T-helper 17 cell (primary cell): ENCODE results near the gene THOC1. TPM values are rescaled to one million over a fixed set of nuclear protein-coding genes. Genes with fewer than 3 reads are reported as not detected.
"Not testable (repeated sequence)": the region's sequence is repeated elsewhere in the genome, so short reads cannot be mapped to it uniquely, and the experiment has no call there.

ENCODE experiments used
- ATAC-seq: fragments of 150-1000 bp; cut with Tn5 transposase; 2 replicates; pipeline ENCODE4 v1.10.0; 2021; ENCODE audit warnings: mild to moderate bottlenecking, moderate library complexity
- DNase-seq, 3 donors: peaks; one replicate each; pipeline versions ENCODE4 v3.0.0 to v3.0.0-alpha.2; 2020 to 2021
- H3K9me3 ChIP-seq: one replicate; pipeline ENCODE4 v1.7.0; 2013; ENCODE audit warnings: low read length, mild to moderate bottlenecking; ENCODE audit not compliant: control insufficient read depth, poor library complexity, severe bottlenecking
- H3K27ac Mint-ChIP-seq: one replicate; pipeline ENCODE4 v1.8.0; 2022; ENCODE audit warnings: mild to moderate bottlenecking, moderate library complexity, mixed read lengths
- H3K27me3 Mint-ChIP-seq: one replicate; pipeline ENCODE4 v1.8.0; 2022; ENCODE audit warnings: mixed read lengths
- H3K36me3 Mint-ChIP-seq: one replicate; pipeline ENCODE4 v1.8.0; 2022; ENCODE audit warnings: low read depth, mixed read lengths
- H3K4me1 Mint-ChIP-seq: one replicate; pipeline ENCODE4 v1.8.0; 2022; ENCODE audit warnings: mild to moderate bottlenecking, mixed read lengths
- H3K4me3 Mint-ChIP-seq: one replicate; pipeline ENCODE4 v1.8.0; 2022; ENCODE audit warnings: mild to moderate bottlenecking, moderate library complexity, mixed read lengths
- total RNA-seq, 4 donors: library from RNA in 2 of 4; stranded (reverse) in 2 of 4; gene quantifications; one replicate each; pipeline ENCODE4 v1.2.3 and lab custom pipeline; 2022 to 2026

Gene THOC1, protein sequence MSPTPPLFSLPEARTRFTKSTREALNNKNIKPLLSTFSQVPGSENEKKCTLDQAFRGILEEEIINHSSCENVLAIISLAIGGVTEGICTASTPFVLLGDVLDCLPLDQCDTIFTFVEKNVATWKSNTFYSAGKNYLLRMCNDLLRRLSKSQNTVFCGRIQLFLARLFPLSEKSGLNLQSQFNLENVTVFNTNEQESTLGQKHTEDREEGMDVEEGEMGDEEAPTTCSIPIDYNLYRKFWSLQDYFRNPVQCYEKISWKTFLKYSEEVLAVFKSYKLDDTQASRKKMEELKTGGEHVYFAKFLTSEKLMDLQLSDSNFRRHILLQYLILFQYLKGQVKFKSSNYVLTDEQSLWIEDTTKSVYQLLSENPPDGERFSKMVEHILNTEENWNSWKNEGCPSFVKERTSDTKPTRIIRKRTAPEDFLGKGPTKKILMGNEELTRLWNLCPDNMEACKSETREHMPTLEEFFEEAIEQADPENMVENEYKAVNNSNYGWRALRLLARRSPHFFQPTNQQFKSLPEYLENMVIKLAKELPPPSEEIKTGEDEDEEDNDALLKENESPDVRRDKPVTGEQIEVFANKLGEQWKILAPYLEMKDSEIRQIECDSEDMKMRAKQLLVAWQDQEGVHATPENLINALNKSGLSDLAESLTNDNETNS
- total RNA-seq = 10 to 100 TPM; 83.7 to 90.4 TPM
- total RNA-seq (lab: John Stamatoyannopoulos, UW) = 70.7 to 89.3 reads per million in 2 donors

DNA sequence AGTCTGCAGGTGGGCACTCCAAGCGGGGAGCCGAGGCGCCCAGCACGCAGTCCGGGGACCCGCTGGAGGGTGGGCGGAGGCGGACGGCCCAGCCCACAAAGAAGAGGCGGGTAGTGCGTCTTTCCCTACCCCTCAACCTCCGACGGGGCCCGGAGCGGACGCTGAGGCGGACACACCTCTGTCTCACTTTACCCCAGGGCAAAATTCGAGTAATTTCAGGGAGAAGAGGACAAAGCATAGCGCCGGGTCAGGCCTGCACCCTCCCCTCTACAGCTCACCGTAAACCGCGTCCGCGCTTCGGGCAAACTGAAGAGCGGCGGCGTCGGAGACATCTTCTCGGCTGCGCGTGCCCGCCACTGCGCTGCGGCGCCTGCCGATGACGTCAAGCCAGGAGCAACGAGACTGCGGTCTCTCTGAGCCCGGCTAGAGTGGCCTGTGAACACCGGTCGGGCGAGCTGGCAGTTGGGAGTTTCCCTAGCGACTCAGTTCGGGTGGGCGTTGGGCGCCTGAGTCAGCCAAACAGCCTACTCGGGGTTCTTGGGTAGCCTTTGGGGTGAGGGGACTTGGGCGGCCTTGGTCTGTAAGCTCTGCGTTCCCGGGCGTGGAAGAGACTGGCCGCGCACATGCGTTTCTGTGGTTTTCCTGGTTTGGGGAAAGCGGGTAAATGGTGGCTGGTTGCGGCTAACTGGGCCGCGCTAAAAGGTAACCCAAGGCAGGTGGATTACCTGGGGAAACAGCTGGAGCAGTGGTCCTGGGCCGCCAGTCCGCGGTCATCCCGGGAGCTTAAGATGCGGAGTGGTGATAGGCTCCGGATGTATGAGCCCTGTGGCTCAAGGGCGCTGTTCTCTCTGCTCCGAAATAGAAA lies at the start of gene THOC1:
TSS of gene THOC1 (minus strand) at position 360 of the 865 bp plus-strand sequence. CDS start at position 332, 28 bp downstream.
- Mint-ChIP-seq H3K4me3 (peak within 1 kb of the TSS; percentile 99), H3K27me3 (no peaks in the 10 kb centered on the region), H3K27ac (peak within 1 kb of the TSS; percentile 100), H3K36me3 (peaks cover 9% of the 10 kb centered on the region), H3K4me1 (peaks cover 35% of the 10 kb centered on the region)
- H3K9me3 ChIP-seq = no peaks in the 10 kb centered on the region
- DNase-seq (peak; percentile 83 to 92 (median 83)), ATAC-seq (peak; percentile 94)

DNA sequence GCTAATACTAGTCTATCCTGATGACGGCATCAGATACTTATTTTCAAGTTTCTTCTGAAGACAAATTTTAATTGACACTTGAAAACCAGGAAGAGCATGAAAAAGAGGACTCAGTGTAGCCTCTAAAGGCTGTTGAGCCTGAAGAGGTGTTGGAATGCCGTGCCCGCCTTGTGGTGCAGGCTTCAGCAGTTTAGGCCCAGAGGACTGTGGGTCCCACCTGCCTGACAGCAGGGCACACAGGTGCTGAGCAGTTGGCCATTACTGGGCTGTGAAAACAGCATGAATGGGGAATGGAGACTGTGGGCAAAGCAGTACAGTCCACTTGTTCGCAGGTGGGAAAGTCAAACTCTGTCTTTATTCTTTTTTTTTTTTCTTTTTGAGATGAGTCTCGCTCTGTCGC lies 49.8 kb upstream of the THOC1 start:
- Mint-ChIP-seq H3K36me3 (no peaks in the 10 kb centered on the region), H3K27me3 (peaks cover 29% of the 10 kb centered on the region), H3K27ac (no peak overlapping the region), H3K4me3 (no peak overlapping the region), H3K4me1 (peaks cover 1% of the 10 kb centered on the region)
- no peak for ATAC-seq
- H3K9me3 ChIP-seq = no peaks in the 10 kb centered on the region
- no peak for DNase-seq

DNA sequence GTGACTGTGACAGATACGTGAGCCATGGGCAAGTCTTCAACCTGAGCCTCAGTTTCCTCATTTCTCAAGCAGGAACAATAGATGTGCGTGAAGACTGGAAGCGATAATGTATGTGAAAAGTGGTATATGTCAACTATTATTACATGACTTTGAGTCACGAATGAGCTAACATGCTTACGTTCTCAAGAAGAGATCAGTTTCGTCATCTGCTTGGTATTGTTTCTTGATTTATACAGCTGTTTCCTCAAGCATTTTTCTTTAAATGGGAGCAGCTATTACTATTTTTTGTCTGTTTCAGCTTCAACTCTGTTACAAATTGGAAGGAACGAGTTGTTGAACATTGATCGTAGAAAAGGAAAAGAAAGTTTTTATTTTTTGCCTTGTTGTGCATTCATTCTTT lies 48.5 kb upstream of the THOC1 start:
- H3K9me3 ChIP-seq = no peaks in the 10 kb centered on the region
- Mint-ChIP-seq H3K27me3 (peaks cover 20% of the 10 kb centered on the region), H3K36me3 (no peaks in the 10 kb centered on the region), H3K27ac (no peak overlapping the region), H3K4me3 (no peak overlapping the region), H3K4me1 (no peaks in the 10 kb centered on the region)
- ATAC-seq (no peak), DNase-seq (no peak)

DNA sequence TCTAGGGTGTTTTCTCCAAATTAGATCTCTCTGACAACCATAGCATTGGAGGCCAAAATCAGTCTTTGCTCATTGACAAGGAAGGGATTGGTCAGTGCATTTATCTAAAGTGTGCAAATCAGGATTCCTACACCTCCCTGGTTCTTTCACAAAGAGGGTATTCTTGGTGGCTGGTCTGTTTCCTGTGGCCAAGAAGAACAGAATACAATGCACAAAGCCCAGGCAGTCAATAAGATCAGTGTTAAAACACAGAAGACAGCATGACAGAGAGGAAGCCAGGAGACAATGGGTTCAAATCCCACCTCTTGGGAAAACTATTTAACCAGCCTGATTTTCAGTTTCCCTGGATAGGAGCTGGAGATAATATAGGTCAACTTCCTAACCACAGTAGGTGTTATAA lies 46.1 kb upstream of the THOC1 start:
- H3K27me3 Mint-ChIP-seq = peaks cover 19% of the 10 kb centered on the region
- DNase-seq = no peak

DNA sequence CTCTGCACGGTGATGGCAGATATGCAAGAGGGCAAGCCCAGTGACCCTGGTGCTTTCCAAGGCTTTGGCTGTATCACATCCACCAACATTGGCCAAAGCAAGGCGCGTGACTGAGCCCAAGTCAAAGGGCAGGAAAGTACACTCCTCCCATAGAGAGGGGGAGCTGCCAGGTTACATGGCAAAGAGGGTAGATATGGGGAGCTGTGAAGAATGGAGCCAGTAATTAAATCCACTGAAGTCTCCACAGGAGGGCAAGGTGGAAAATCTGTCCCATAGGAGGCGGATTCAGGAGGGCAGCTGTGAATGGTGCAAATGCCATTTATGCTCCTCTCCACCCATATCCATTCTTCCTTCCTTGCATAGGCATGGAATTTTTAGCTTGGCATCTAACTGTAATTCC lies 44.6 kb upstream of the THOC1 start:
- DNase-seq (no peak), ATAC-seq (no peak)
- peaks cover 33% of the 10 kb centered on the region for H3K27me3 Mint-ChIP-seq
- H3K27ac Mint-ChIP-seq = no peak overlapping the region
- no peaks in the 10 kb centered on the region for H3K9me3 ChIP-seq
- no peaks in the 10 kb centered on the region for H3K36me3 Mint-ChIP-seq
- H3K4me1 Mint-ChIP-seq = no peaks in the 10 kb centered on the region
- no peak overlapping the region for H3K4me3 Mint-ChIP-seq

More for the DNA sequence above, 46.1 kb upstream of the THOC1 start:
- H3K27ac Mint-ChIP-seq = no peak overlapping the region
- no peak for ATAC-seq
- H3K36me3 Mint-ChIP-seq = no peaks in the 10 kb centered on the region
- no peaks in the 10 kb centered on the region for H3K9me3 ChIP-seq
- H3K4me1 Mint-ChIP-seq = no peaks in the 10 kb centered on the region
- no peak overlapping the region for H3K4me3 Mint-ChIP-seq

DNA sequence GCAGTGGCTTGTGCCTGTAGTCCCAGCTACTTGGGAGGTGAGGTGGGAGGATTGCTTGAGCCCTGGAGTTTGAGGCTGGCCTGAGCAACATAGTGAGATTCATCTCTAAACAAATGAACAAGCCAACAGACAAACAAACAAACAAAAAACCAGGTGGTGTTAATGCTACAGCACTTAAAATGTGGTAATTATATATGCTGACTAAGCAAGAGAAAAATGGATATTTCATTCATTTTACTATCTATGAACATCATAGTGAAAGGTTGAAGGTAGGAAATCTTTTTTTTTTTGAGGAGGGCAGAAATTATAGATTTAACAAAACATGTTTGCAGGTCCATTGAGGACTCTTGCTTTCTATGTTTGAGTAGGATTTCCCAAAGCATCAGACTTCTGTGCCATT lies 42.2 kb upstream of the THOC1 start:
- H3K4me3 Mint-ChIP-seq = no peak overlapping the region
- no peak overlapping the region for H3K27ac Mint-ChIP-seq
- ATAC-seq (no peak), DNase-seq (no peak)
- H3K27me3 Mint-ChIP-seq = peaks cover 42% of the 10 kb centered on the region
- no peaks in the 10 kb centered on the region for H3K36me3 Mint-ChIP-seq
- no peaks in the 10 kb centered on the region for H3K9me3 ChIP-seq
- no peaks in the 10 kb centered on the region for H3K4me1 Mint-ChIP-seq

DNA sequence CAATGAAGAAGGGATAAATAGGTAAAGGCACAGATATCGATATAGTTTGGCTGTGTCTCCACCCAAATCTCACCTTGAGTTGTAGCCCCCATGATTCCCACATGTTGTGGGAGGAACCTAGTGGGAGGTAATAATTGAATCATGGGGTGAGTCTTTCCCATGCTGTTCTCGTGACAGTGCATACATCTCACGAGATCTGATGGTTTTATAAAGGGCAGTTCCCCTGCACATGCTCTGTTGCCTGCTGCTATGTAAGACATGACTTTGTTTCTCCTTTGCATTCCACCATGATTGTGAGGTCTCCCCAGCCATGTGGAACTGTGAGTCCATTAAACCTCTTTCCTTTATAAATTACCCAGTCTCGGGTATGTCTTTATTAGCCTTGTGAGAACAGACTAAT lies 40.2 kb upstream of the THOC1 start:
- H3K27ac Mint-ChIP-seq, H3K36me3 Mint-ChIP-seq, H3K4me1 Mint-ChIP-seq, ATAC-seq, H3K4me3 Mint-ChIP-seq, DNase-seq, H3K9me3 ChIP-seq: not testable (repeated sequence)
- peaks cover 51% of the 10 kb centered on the region for H3K27me3 Mint-ChIP-seq

DNA sequence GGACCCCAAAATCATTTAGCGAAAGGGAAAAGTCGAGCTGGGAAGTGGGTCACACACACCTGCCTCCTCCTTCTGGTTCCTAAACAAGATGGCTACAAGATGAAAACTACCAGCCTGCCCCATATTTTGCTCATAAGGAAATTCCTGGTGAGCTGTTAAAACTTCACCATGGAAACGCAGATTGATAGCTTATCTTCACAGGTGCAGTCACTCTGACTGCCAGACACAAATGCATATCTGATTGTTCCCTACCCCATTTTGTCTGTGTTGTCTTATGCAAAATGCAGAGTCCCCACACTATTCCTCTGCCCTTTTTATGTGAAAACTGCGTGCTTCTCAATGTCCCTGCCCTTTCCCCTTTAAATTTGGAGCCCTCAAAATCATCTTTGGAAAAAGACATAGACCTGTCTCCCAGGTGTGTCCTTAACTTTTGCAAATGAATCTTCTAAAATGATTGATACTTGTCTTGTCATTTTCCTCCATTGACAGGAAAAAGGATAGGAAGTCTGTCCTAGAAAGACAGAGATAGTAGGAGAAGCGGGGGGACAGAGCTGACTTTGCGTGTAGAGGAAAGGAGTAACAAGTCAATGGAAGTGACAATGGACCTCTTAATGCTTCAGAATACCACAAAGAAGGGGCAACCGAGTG lies 38.9 kb upstream of the THOC1 start:
- no peaks in the 10 kb centered on the region for H3K4me1 Mint-ChIP-seq
- no peak overlapping the region for H3K27ac Mint-ChIP-seq
- no peaks in the 10 kb centered on the region for H3K36me3 Mint-ChIP-seq
- no peak overlapping the region for H3K4me3 Mint-ChIP-seq
- no peaks in the 10 kb centered on the region for H3K9me3 ChIP-seq
- DNase-seq (no peak), ATAC-seq (no peak)
- H3K27me3 Mint-ChIP-seq = peaks cover 51% of the 10 kb centered on the region

DNA sequence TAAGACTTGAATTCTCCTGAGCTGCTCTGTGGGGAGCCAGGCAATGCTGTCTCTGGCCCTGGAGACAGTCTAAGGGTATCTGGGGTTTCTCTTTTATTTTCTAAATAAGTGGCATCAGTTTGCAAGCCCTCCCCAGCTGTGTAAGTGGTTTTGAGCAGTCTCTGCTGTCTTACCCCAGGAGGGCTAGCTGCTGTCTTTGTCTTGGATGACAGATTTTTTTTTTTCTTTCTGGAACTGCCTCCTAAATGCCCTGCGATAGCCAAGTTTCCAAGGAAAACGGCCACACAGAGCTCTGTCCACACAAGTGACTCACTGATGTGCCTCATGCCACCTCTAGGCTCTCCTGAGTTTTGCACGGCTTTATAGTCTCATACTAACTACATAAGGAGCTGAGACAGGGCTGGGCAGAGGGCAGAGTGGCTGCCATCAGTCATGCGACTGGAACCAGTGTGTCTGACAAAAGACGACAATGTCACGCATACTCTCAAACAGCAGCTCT lies 37.2 kb upstream of the THOC1 start:
- H3K9me3 ChIP-seq = no peaks in the 10 kb centered on the region
- Mint-ChIP-seq H3K4me1 (no peaks in the 10 kb centered on the region), H3K27me3 (peaks cover 43% of the 10 kb centered on the region), H3K27ac (no peak overlapping the region), H3K4me3 (no peak overlapping the region), H3K36me3 (no peaks in the 10 kb centered on the region)
- ATAC-seq = no peak
- no peak for DNase-seq

DNA sequence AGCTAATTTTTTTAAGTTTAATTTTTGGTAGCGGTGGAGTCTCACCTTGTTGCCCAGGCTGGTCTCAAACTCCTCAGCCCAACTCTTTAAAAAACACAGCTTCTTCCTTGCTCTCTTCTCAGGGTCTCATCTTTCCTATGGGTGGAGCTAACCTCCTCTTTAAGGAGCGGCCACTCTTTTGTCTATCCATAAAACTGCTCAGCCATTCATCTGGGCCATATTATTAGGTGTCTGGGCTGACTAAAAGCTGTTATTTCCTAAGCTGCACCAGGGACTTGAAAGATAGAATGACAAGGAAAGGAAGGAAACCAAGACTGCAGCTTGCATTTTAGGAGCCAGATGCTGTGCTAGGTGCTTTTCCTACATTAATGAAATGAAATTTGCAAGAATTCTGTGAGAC lies 35.8 kb upstream of the THOC1 start:
- H3K9me3 ChIP-seq = no peaks in the 10 kb centered on the region
- ATAC-seq = no peak
- no peaks in the 10 kb centered on the region for H3K36me3 Mint-ChIP-seq
- no peaks in the 10 kb centered on the region for H3K4me1 Mint-ChIP-seq
- no peak for DNase-seq
- no peak overlapping the region for H3K27ac Mint-ChIP-seq
- H3K27me3 Mint-ChIP-seq = peaks cover 41% of the 10 kb centered on the region
- no peak overlapping the region for H3K4me3 Mint-ChIP-seq

DNA sequence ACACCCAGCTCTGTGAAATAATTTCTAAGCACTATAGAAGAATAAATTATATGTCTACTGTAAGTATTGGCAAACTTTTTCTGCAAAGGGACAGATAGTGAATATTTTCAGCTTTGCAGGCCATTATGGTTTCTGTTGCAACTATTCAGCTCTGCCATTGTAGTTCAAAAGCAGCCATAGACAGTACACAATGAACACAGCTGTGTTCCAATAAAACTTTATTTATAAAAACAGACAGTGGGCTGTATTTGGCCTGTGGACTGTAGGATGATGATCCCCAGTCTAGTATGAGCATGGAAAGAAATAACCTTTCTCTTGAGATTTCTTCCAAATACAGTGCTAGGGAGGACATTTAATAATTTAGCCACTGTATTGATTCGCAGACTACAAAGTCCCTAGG lies 35.2 kb upstream of the THOC1 start:
- H3K9me3 ChIP-seq = no peaks in the 10 kb centered on the region
- H3K4me3 Mint-ChIP-seq = no peak overlapping the region
- no peaks in the 10 kb centered on the region for H3K4me1 Mint-ChIP-seq
- ATAC-seq (no peak), DNase-seq (no peak)
- H3K36me3 Mint-ChIP-seq = no peaks in the 10 kb centered on the region
- no peak overlapping the region for H3K27ac Mint-ChIP-seq
- H3K27me3 Mint-ChIP-seq = peaks cover 35% of the 10 kb centered on the region

DNA sequence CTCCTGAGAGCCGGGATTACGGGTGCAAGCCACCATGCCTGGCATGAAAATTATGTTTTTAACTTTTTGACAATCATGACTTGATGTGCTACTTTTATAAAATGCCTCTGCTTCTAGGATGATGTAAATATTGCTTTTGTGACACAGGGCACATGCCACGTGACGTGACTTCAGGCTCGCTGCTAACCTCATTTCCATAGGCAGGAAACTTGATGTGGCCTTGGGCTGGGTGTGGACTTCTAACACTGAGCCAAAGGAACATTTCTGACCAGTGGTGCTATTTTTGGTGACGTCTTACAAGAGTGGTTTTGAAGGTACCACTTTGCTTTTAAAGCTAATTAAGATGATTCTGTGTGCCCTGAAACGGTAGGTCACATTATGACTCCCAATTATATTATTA lies 34.2 kb upstream of the THOC1 start:
- no peak for ATAC-seq
- no peaks in the 10 kb centered on the region for H3K9me3 ChIP-seq
- no peak overlapping the region for H3K4me3 Mint-ChIP-seq
- H3K27me3 Mint-ChIP-seq = peaks cover 26% of the 10 kb centered on the region
- H3K4me1 Mint-ChIP-seq = no peaks in the 10 kb centered on the region
- H3K27ac Mint-ChIP-seq = no peak overlapping the region
- DNase-seq = no peak
- H3K36me3 Mint-ChIP-seq = no peaks in the 10 kb centered on the region
